Right atrium auricular region (tissue), 2 donors: Measurements from ENCODE around the gene FBXL17. TPM values are rescaled to one million over a fixed set of nuclear protein-coding genes. Genes with fewer than 3 reads are reported as not detected.

ENCODE experiments used
- DNase-seq: peaks from one replicate; pipeline ENCODE4 v3.0.0-alpha.2; 2019; ENCODE audit warnings: low spot score
- H3K27ac ChIP-seq, 2 donors: fragments of 200-600 bp; sonication (generic); 1 replicate in 1 of 2; 2 replicates in 1 of 2; pipeline ENCODE4 v1.5.1; 2016 to 2019
- H3K27me3 ChIP-seq, 2 donors: fragments of 200-600 bp; sonication (generic); one replicate each; pipeline versions ENCODE4 v1.5.1 to v1.6.0; 2017 to 2019
- H3K36me3 ChIP-seq: fragments of 200-600 bp; sonication (generic); one replicate; pipeline ENCODE4 v1.5.1; 2016
- H3K4me1 ChIP-seq, 2 donors: fragments of 200-600 bp; sonication (generic); one replicate each; pipeline versions ENCODE4 v1.5.1 to v1.6.0; 2017 to 2019
- H3K4me3 ChIP-seq, 2 donors: fragments of 200-600 bp; sonication (generic); 1 replicate in 1 of 2; 2 replicates in 1 of 2; pipeline ENCODE4 v1.5.1; 2017 to 2019; ENCODE audit warnings: mild to moderate bottlenecking in 1 of 2, moderate library complexity in 1 of 2
- H3K9me3 ChIP-seq, 2 donors: fragments of 200-600 bp; sonication (generic); one replicate each; pipeline ENCODE4 v1.5.1; 2019
- total RNA-seq, 2 donors: library from RNA; depleted of rRNA; stranded (reverse); fragments of >200 nt; gene quantifications; one replicate each; pipeline ENCODE4 v1.1.0, GENCODE V29; 2016
- TF ChIP-seq, protein P1 (sequence below), 2 donors: fragments of 200-600 bp; sonication (generic); IDR thresholded peaks; one replicate each; pipeline ENCODE4 v1.5.1; 2019; ENCODE audit warnings: antibody characterized with exemption in 2 of 2

FBXL17 gene
- total RNA-seq, 2 donors from 2014 or later: 16.1 to 31.7 TPM

- H3K36me3 ChIP-seq: no peaks in the 10 kb centered on the region
- no peak overlapping the region for H3K4me3 ChIP-seq
- DNase-seq: no peak
- peaks cover 0 to 14% of the 10 kb centered on the region in 2 donors for H3K4me1 ChIP-seq
- no peaks in the 10 kb centered on the region for H3K9me3 ChIP-seq
- no peaks in the 10 kb centered on the region for H3K27me3 ChIP-seq
- H3K27ac ChIP-seq: no peak overlapping the region
- TF ChIP-seq, protein P1, sequence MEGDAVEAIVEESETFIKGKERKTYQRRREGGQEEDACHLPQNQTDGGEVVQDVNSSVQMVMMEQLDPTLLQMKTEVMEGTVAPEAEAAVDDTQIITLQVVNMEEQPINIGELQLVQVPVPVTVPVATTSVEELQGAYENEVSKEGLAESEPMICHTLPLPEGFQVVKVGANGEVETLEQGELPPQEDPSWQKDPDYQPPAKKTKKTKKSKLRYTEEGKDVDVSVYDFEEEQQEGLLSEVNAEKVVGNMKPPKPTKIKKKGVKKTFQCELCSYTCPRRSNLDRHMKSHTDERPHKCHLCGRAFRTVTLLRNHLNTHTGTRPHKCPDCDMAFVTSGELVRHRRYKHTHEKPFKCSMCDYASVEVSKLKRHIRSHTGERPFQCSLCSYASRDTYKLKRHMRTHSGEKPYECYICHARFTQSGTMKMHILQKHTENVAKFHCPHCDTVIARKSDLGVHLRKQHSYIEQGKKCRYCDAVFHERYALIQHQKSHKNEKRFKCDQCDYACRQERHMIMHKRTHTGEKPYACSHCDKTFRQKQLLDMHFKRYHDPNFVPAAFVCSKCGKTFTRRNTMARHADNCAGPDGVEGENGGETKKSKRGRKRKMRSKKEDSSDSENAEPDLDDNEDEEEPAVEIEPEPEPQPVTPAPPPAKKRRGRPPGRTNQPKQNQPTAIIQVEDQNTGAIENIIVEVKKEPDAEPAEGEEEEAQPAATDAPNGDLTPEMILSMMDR (IDR thresholded peaks at IDR 0.05): no peak
Measured at GRCh38 chr5:107815109-107815508, 566.8 kb downstream of the FBXL17 start.

GRCh38 chr5:107814183-107814827 lies 567.6 kb downstream of the FBXL17 start:
- no peaks in the 10 kb centered on the region for H3K36me3 ChIP-seq
- peaks cover 0 to 14% of the 10 kb centered on the region in 2 donors for H3K4me1 ChIP-seq
- no peak for DNase-seq
- no peaks in the 10 kb centered on the region for H3K9me3 ChIP-seq
- no peak overlapping the region for H3K4me3 ChIP-seq
- H3K27ac ChIP-seq: peak overlapping the region in 1 of 2 donors; percentile 19
- TF ChIP-seq, protein P1 (IDR thresholded peaks at IDR 0.05): no peak
- H3K27me3 ChIP-seq: no peaks in the 10 kb centered on the region

DNA sequence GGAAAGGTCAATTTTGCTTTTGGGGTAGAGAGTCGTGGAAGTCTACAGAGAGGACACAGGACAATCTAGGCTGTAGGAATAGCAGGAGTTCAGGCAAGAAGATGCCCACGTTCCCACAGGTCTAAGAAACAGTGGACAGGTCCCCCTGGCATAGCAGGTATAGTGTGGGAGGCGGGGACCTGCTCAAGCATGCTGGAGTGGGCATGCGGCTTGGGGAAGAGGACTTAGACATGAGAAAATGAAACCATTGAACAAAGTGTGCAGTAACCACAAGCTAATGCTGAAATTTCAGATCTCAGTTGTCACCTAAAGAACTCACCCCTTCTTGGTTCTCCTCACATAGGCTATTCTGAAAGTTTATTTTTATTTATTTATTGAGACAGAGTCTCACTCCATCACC lies 568.3 kb downstream of the FBXL17 start:
- Histone ChIP-seq H3K4me3 (no peak overlapping the region), H3K27ac (peak overlapping the region in 1 of 2 donors; percentile 90), H3K36me3 (no peaks in the 10 kb centered on the region), H3K27me3 (no peaks in the 10 kb centered on the region), H3K9me3 (no peaks in the 10 kb centered on the region), H3K4me1 (peaks cover 0 to 14% of the 10 kb centered on the region in 2 donors)
- TF ChIP-seq, protein P1 (IDR thresholded peaks at IDR 0.05): no peak
- DNase-seq: no peak

DNA sequence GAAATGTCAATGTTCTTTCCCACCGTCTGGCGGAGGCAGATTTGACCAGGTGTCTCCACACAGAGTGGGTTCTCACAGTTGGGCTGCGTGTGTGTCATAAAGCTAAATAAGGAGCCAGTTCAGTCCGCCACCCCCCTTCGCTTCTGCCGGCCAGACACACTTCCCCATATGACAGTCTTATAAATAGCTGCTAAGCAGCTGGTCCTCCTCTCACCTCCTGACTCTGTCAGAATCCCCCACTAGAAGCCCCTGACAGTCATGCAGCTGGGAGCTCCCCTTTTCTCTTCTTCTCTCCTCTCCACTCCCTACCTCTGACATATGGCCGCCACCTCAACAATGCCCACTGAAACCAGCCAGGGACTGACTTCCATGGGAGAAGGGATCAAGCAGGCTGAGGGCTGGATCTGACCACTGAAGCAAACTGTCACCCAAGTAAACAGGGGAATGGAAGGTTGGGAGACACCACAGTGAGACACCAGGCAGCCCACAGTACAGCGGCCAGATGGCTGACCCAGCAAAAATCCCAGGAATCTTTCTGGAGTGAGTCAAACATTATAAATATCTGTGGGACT lies 569.2 kb downstream of the FBXL17 start:
- no peaks in the 10 kb centered on the region for H3K36me3 ChIP-seq
- TF ChIP-seq, protein P1 (IDR thresholded peaks at IDR 0.05): no peak
- H3K4me3 ChIP-seq: no peak overlapping the region
- no peaks in the 10 kb centered on the region for H3K9me3 ChIP-seq
- peak overlapping the region; percentile 64 to 90 for H3K27ac ChIP-seq
- DNase-seq: peak; percentile 65
- H3K4me1 ChIP-seq: peaks cover 0 to 14% of the 10 kb centered on the region in 2 donors
- no peaks in the 10 kb centered on the region for H3K27me3 ChIP-seq

DNA sequence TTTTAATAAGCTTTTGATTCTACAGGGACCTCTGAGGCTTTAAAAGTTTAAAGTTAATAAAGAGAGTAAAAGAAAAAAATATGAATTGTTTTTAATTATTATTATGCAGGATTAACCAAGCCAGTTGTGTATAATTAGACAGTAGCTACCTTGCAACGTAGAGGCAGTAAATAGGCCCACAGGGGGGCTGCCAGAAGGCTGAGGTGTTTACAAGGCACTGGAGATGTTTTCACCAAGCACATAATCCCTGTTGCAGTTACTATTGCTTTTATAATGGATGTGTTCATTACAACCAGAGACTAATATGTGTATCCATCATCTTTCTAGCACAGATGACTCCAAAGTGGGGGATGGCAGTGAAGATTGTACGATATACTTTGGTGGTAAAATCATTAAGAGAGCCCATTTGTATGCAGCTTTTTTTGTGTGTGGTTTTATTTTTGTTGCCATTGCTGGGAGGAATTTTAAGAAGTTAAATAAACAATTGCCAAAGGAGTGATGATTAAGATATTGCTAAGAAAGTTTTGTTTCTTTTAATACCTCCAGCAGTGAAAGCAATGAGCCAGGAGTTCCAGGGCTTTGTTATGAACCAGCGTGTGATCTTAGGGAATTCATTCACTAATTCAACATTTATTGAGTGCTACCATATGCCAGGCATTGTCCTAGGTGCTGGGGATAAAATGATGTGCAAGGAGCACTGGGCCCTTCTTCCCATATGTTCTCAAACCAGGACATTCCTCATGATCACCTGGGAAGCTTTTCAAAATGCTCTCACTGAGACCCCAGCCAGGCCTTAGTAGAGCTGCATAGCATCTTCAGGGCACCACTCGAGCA lies 572.5 kb downstream of the FBXL17 start:
- Histone ChIP-seq H3K36me3 (no peaks in the 10 kb centered on the region), H3K4me1 (peaks cover 0 to 14% of the 10 kb centered on the region in 2 donors), H3K27ac (no peak overlapping the region), H3K9me3 (no peaks in the 10 kb centered on the region), H3K27me3 (no peaks in the 10 kb centered on the region), H3K4me3 (no peak overlapping the region)
- DNase-seq: no peak
- TF ChIP-seq, protein P1 (IDR thresholded peaks at IDR 0.05): no peak
